Stimulated activated CD8-positive, alpha-beta memory T cell treated with anti-CD3 and anti-CD28 coated beads, Interleukin-12 subunit alpha, Interleukin-12 subunit beta, amount 100 ng/mL, for 24 hours (primary cell): ENCODE results near the gene SIDT2.
"Not testable (repeated sequence)": the region's sequence is repeated elsewhere in the genome, so short reads cannot be mapped to it uniquely, and the experiment has no call there.

Experiments used
- DNase-seq: peaks from one replicate; pipeline ENCODE4 v3.0.0-alpha.2; 2020; ENCODE audit errors: extremely low read depth

Gene SIDT2

GRCh38 chr11:117178210-117179034 lies at the start of gene SIDT2:
SIDT2 (plus strand) TSS chr11:117178743; CDS start chr11:117179264, 521 bp downstream.
- peak; percentile 78 for DNase-seq

DNA sequence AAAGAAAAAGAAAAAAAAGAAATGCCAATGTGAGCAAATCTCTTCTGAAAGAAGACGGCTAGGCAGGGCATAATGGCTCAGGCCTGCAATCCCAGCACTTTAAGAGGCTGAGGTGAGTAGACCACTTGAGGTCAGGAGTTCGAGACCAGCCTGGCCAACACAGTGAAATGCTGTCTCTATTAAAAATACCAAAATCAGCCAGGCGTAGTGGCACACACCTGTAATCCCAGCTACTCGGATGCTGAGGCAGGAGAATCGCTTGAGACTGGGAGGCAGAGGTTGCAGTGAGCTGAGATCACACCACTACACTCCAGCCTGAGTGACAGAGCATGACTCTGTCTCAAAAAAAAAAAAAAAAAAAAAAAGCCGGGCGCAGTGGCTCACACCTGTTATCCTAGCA lies 48.1 kb upstream of the SIDT2 start:
- not testable (repeated sequence) for DNase-seq

DNA sequence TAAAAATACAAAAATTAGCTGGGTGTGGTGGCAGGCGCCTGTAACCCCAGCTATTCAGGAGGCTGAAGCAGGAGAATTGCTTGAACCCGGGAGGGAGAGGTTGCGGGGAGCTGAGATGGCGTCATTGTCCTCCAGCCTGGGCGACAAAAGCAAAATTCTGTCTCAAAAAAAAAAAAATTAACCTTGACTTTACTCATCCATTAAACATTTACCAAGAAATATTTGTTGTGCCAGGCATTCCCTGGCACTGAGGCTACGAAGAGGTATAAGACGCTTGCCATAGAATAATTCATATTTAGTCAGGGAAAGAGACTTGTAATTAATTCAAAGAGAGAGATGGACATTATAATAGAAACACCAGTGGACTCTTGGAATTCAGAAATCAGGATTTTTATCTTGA lies 47.7 kb upstream of the SIDT2 start:
- DNase-seq = no peak

GRCh38 chr11:117134431-117134830 lies 44.1 kb upstream of the SIDT2 start:
- DNase-seq = no peak

DNA sequence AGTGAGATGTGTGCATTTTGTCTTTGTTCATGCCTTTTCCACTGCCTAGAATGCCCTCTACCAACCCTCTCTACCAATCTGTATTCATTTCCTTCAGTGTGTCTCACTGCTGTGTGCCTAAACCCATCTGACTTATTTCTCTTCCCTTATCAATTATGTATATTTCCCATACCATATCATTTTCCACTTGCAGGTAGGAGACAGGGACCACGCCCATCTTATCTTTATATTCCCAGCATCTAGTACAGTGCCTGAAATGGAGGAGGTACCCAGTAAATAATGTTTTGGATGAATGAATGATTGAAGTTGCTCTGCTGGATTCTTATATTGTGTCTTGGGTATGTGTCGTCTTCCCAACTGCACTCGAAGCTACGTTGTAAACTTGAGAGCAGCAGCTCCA lies 43.6 kb upstream of the SIDT2 start:
- DNase-seq = not testable (repeated sequence)

DNA sequence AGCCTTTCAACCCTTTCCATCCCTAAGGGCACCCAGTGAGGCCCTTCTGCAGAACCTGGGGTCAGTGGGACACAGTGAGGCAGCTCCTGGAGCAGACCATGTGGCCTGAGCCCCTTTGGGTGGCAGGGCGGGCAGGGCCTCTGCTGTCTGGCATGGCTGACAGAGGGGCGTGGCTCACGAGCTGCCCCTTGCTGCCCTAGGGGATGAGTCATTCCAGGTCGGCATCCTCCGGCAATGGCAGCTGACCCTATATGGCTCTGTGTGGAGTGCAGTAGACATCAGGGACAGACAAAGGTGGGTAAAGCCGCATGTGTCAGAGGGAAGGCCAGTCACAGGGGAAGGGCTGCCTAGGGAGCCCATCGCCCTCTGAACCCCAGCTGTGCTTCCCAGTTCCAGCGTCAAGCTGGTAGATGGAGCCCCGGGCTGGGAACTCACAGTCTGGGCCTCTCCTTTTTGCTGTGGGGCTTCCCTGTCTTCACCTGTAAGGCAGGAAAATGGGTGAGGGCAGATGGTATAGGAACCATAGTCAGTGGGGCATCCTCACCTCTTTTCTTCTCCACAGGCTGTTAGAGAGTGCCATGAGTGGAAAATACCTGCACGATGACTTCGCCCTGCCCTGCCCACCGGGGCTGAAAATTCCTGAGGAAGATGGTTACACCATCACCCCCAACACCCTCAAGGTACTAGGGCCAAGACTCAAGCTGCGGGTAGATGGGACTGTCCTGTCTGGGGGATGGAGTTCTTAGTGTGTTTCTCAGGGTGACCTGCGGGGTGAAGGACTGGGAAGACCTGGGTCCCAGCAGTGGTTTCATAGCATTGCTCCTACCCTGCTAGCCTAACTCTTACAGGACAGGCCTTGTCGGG lies 41.1 kb upstream of the SIDT2 start:
- DNase-seq = not testable (repeated sequence)

DNA sequence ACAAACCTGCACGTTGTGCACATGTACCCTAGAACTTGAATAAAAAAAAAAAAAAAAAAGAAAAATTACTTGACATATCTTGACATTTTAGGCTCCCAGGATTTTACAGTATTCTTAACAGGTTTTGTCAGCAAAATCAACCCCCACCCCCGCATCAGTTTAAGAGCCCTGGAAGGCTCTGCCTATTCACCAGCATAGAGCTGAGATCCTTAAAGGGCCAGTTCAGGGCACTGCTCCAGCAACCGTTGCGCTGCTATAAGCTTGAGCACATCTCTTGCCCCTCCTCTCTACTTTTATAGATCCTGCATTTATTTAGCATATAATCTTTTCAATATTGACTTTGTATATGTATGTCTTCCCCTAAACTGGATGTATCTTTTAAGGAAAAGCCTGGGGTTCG lies 35.2 kb upstream of the SIDT2 start:
- DNase-seq = no peak

GRCh38 chr11:117143871-117144476 lies 34.6 kb upstream of the SIDT2 start, which contains the start of gene PAFAH1B2:
PAFAH1B2 (plus strand) TSS chr11:117144287; CDS start chr11:117152448, 8,161 bp downstream.
- DNase-seq = peak; percentile 92

DNA sequence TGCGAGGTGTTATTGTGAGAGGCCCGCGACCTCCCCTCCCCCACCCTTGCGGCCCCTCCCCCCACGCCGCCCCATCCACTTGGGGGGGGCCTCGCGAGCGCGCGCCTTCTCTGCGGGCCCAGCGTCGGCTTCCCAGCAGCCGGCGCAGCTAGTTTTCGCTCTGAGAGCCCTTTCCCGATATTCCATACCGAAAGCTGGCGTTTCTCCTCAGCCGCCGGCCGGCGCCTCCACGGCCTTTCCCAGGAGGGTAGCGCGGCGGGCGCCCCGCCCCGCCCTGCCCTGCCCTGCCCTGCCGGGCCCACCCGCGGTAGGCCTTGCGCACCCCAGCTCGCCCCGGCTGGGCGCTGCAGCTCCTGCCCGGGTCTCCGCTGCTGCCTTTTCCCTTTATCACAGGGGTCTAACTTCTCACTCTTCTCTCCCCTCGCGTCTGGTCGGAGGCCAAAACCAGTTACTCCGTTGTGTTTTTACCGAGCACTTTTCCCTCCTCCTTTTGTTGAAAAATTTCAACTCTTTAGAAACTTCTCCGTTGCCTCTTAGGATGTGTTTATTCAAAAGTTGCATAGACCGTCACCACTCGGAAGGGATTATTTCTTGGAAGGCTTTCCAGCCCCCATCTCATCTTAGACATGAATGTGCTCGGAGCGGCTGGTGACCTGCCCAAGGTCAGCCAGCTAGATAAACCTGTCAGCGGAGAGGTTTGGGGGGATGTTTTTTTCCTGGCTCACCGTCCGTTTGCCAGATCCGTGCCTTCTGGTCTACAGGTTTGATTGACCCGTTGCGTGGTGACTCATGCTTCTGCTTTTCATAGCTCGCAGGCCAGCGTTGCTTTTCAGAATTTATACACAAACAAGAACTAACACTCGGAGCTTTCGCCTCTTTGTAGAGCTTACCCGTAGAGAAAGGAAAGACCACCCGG lies 33.8 kb upstream of the SIDT2 start:
- peak; percentile 21 for DNase-seq

DNA sequence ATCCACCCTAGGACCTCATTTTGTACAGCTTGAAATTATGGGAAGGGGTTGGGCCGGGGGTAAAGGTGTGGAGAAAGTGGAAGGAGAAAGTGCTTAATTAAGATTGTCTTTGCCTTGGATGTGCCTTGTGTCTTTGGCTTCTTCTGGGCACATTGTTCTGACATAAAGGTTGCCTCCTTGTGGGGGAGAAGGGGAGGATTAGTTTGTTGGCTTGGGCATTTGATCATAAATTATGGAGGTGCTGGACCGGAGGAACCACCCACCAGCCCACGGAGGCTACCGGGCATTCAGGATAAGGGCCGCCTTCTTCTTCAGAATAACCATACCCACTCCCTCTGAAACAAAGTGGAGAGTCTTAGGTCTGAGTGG lies 33.2 kb upstream of the SIDT2 start:
- DNase-seq = no peak

GRCh38 chr11:117146521-117146920 lies 32.0 kb upstream of the SIDT2 start:
- no peak for DNase-seq

- no peak for DNase-seq
Measured at GRCh38 chr11:117152066-117152465, 26.5 kb upstream of the SIDT2 start.

- no peak for DNase-seq
Measured at GRCh38 chr11:117154468-117154867, 24.1 kb upstream of the SIDT2 start.

DNA sequence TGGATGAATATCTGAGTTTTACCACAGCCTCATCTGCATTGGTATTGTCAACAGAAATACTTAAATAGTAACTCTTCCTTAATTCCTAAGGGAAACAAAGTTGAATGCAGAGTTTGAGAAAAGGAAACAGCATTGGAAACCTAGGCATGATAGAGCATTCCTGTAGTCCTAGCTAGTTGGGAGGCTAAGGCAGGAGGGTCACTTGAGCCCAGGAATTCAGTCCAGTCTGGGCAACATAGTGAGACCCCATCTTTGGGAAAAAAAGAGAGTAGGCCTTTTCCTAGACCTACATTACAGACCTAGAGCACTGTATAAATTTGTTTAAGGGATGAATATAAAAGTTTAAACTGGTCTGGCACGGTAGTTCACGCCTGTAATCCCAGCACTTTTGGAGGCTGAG lies 21.0 kb upstream of the SIDT2 start:
- no peak for DNase-seq

- DNase-seq = no peak
Measured at GRCh38 chr11:117159892-117160291, 18.7 kb upstream of the SIDT2 start.

GRCh38 chr11:117160826-117161225 lies 17.7 kb upstream of the SIDT2 start:
- no peak for DNase-seq

DNA sequence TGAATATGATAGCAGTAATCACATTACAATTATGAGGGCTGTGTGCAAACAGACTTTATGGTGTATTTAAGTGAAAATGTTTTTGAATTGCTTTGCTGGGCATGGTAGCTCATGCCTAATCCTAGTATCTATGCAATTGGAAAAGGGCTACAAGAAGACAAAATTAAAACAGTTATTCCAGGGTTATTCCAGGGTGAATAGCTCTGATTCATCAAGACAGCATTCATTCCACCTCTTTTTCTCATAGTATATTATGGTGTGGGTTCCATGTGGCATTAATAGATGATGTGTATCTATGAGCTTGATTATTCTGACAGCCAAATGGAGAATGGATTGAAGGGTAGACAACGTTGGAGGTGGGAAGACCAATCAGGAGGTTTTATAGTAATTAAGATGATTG lies 12.1 kb upstream of the SIDT2 start:
- DNase-seq = no peak

GRCh38 chr11:117169736-117170135 lies 8.8 kb upstream of the SIDT2 start:
- DNase-seq = no peak

DNA sequence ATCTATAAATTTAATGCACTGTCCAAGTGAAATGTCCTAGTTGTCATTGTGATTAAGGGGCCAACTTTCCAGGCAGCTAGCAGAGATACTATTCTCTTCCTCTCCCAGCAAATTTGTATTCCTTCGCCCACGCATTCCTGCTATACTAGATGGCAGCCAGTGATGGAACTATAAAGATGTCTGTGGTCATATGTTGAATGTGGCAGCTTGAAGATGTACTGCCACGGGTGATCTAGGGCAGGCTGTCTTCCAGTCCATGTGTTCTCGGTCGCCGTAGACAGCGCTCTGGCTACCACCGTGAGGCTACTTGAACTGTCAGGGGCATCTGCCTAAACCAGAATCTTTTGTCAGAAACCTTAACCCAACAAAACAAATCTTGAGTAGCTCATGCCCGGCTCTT lies 8.3 kb upstream of the SIDT2 start:
- DNase-seq = no peak

DNA sequence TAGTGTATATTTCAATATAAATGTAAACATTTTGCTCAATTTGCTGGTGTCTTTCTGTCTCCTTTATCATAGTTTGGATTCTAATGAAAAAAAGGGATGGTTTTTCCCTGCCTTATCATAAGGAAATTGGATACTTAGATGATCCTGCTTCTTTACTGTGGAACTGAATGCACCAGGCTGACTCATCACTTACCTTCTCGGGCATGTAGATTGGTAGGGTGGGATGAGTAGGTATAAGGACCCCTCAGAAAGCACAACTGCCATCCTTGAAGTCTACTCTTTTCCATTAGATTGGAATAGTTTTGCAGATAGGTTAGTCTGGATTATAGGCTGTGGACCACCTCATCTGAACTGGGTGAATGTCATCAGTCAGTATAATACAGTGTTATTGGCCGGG lies 7.5 kb upstream of the SIDT2 start:
- no peak for DNase-seq

GRCh38 chr11:117171404-117172061 lies 7.0 kb upstream of the SIDT2 start:
- DNase-seq = no peak
